GM12872 (cell line): ENCODE results near the gene EML3.

Experiments used
- CTCF ChIP-seq: IDR thresholded peaks from 3 replicates; pipeline ENCODE4 v1.5.1; 2011; ENCODE audit warnings: low read depth, mild to moderate bottlenecking, low read length, moderate library complexity; ENCODE audit not compliant: insufficient read depth

EML3 gene

DNA sequence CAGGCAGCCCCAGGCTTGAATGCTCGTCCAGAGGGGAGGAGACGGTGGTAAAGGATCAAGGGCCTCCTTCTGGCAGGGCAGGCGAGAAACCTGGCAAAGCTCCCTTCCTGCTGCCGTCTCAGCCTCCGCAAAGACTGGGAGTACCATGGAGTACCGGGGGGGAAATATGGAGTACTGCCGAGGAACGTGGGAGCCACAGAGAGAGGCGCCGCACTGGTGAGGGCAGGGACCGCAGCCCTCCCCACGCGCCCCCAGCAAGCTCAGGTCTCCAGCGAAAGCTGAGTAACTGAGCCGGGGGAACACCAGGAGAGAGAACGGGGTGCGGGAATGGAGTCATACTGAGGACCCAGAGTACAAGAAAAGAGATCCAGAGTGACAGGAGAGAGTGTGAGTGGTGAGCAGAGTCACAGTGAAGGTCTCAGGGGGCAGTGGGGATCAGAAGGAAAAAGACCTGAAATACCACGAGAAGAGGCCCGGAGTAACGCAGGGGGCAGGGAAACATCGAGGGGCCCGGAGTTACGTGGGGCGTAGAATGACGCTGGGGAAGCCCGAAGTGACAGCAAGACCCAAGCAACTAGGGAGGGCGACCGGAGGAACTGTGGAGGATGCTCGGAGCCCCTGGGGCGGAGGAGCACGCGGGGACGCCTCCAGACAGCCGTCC lies 740 bp downstream of the EML3 start:
- TF ChIP-seq CTCF: no peak

DNA sequence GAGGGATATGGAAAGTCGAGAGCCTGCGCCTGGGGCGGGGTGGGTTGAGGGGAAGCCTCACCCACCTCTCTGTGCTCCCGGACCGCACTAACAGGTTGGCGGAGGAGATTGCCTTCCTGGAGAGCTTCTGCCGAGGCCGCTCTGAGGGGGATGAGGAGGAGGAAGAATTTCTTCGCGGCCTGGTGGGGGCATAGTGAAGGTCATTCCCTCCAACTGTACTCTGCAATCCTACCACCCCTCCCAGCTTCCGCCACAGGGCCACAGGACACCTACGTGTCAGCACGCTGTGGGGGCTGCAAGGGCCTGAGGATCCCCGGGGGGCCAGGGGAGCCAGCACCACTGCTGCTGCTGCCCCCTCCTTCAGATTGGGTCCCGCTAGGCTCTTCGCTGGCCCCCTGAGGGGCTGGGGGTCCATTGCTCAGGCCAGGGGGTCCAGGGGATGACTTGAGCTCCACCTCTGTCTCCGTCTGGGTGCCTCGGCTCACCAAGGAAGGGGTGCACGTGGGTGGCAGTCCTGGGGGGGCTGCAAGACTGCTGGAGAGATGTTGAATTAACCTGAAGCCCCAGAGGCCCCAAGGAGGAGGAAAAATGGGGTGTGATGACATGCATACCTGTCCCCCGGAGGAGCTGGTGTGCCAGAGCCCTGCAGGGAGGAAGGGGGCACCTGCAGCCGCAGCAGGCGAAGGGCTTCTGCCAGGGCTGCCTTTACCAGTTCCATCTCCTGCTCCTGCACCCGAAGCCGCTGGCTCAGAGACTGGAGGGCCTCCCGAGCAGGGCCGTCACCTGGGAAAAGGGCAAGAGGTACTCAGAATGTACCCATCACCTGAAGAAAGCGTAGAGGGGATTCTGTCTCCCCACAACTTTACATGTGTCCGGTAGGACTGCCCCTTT lies 1.5 kb downstream of the EML3 start:
- no peak for TF ChIP-seq CTCF

DNA sequence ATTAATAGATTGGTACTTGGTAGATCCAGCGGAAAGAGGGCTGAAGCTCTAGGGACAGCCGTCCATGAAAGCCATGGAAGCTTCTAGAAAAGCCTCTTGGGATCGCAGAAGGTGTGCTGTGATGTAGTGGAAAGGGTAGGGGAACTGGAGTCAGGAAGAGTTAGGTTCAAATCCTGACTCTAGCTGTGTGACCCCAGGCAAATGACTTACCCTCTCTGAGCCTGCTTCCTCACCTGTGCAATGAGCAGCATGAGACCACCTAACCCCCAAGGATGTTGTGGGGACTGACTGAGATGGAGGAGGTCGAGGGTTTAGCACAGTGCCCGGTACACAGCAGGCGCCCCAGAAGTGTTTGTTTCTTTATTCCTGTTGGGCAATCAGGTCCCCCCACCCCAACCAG lies 2.2 kb downstream of the EML3 start:
- TF ChIP-seq CTCF: no peak

DNA sequence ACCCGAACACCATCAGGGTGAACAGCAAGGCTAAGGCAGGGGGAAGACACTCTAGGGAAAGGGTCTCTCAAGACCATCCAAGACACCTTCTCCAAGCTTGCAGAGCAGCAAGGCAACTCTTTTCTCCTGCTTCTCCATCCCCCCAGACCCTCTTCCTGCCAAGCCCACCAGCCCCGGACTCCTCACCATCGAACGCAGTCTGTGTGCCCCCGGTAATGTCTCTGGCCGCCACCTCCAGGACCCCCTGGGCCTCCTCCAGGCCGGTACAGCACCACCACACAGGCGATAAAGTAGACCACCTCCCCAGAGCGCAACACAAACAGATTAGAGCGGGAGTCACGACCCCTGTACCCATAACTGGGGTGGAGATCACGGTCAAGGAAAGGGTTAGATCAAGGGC lies 3.8 kb downstream of the EML3 start:
- TF ChIP-seq CTCF: no peak

GRCh38 chr11:62607714-62608113 lies 4.9 kb downstream of the EML3 start:
- no peak for TF ChIP-seq CTCF

DNA sequence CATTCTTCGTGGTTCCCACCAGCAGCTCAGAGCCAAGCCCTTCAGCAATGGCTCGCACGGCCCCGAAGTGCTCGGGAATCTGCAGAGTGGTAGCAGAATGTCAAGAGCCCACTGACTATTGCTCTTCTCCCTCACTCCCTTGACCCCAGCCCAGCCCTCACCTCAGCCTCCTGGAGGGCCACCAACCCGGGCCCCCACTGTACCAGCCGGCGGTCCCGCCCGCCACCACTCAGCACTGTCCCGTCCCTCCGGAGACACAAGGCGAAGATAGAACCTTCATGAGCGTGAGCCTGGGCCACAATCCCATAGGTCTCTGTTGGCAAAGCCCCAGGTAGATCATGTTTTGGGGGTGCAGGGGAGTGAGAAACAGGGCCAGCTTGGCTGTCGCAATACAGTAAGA lies 6.7 kb downstream of the EML3 start:
- TF ChIP-seq CTCF: no peak

DNA sequence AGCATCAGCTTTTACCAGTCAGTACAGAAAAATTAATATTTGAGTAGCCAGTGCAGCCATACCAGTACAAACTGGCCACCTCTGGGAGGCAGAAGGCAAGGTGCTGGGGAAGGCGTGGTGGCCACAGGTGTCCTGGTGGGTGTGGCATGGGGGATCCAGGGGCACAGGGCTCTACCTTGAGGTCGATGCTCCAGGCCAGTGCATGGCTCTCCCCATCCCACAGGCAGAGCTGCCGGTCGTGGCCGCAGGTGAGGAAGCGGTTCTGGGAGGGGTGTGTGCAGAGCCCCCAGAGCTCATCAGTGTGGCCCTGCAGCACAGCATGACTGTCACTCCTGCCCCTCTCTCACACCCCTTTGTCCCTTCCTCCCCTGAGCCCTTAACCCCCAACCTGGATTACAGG lies 7.1 kb downstream of the EML3 start:
- TF ChIP-seq CTCF: no peak
